ENCODE results near the gene NAALADL2. TPM values are rescaled to one million over a fixed set of nuclear protein-coding genes. Genes with fewer than 3 reads are reported as not detected.
A peak's percentile ranks its signal among the peaks of the same experiment; 100 is the strongest.

NAALADL2 gene
- polyA plus RNA-seq, 1 donor from 2014 or later, result 1.6 TPM

DNA sequence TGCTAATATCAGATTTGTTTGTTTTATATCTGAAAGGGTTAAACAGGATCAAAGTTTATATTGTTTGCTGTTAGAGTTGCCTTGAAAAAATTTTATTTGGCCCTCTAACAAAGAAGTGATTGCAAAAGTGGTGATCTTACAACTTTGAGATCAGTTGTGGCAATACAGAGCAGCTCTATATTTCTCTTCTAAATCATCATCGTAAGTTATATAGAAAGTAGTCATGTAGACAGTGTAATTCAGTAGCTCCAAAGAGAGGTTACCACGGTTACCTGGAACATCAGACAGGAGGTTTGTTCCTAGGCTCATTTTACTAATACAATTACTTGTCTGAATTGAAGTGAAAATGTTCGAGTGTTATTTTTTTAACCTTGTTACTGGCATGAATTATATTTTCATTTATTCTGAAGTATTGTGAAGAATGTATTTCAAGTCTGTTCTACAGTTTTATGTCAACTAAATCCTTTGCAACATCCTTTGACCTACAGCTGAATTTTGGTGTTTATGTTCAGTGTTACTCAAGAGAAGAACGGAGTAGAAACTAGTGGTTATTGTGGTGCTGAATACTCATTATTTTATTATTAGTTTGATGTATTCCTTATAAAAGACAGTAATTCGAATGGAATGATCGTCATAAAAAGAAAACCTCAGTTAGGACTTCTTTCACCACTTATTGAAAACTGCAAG, 214.2 kb downstream of the NAALADL2 start:
- H3K27ac ChIP-seq (ENCODE audit: low read length), result no peak overlapping the region
- peak overlapping the region; percentile 4 for H3K4me3 ChIP-seq (ENCODE audit: low read length)
- TF ChIP-seq POLR2AphosphoS5 (IDR thresholded peaks at IDR 0.05) (no peak), SMC3 (conservative IDR thresholded peaks at IDR 0.05; ENCODE audit: poor library complexity) (no peak), MXI1 (conservative IDR thresholded peaks at IDR 0.05; ENCODE audit: poor library complexity, severe bottlenecking) (no peak), EP300 (conservative IDR thresholded peaks at IDR 0.05; ENCODE audit: poor library complexity, severe bottlenecking) (peak; percentile 41), TAF1 (IDR thresholded peaks at IDR 0.05; ENCODE audit: low read depth) (no peak), RAD21 (conservative IDR thresholded peaks at IDR 0.05) (peak; percentile 18), EZH2 (IDR thresholded peaks at IDR 0.05; ENCODE audit: borderline replicate concordance, insufficient read depth, low read length, poor library complexity, severe bottlenecking) (no peak)
- TF ChIP-seq, protein P1, sequence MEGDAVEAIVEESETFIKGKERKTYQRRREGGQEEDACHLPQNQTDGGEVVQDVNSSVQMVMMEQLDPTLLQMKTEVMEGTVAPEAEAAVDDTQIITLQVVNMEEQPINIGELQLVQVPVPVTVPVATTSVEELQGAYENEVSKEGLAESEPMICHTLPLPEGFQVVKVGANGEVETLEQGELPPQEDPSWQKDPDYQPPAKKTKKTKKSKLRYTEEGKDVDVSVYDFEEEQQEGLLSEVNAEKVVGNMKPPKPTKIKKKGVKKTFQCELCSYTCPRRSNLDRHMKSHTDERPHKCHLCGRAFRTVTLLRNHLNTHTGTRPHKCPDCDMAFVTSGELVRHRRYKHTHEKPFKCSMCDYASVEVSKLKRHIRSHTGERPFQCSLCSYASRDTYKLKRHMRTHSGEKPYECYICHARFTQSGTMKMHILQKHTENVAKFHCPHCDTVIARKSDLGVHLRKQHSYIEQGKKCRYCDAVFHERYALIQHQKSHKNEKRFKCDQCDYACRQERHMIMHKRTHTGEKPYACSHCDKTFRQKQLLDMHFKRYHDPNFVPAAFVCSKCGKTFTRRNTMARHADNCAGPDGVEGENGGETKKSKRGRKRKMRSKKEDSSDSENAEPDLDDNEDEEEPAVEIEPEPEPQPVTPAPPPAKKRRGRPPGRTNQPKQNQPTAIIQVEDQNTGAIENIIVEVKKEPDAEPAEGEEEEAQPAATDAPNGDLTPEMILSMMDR (IDR thresholded peaks at IDR 0.05; ENCODE audit: poor library complexity, severe bottlenecking), result no peak
- TF ChIP-seq, protein P2, sequence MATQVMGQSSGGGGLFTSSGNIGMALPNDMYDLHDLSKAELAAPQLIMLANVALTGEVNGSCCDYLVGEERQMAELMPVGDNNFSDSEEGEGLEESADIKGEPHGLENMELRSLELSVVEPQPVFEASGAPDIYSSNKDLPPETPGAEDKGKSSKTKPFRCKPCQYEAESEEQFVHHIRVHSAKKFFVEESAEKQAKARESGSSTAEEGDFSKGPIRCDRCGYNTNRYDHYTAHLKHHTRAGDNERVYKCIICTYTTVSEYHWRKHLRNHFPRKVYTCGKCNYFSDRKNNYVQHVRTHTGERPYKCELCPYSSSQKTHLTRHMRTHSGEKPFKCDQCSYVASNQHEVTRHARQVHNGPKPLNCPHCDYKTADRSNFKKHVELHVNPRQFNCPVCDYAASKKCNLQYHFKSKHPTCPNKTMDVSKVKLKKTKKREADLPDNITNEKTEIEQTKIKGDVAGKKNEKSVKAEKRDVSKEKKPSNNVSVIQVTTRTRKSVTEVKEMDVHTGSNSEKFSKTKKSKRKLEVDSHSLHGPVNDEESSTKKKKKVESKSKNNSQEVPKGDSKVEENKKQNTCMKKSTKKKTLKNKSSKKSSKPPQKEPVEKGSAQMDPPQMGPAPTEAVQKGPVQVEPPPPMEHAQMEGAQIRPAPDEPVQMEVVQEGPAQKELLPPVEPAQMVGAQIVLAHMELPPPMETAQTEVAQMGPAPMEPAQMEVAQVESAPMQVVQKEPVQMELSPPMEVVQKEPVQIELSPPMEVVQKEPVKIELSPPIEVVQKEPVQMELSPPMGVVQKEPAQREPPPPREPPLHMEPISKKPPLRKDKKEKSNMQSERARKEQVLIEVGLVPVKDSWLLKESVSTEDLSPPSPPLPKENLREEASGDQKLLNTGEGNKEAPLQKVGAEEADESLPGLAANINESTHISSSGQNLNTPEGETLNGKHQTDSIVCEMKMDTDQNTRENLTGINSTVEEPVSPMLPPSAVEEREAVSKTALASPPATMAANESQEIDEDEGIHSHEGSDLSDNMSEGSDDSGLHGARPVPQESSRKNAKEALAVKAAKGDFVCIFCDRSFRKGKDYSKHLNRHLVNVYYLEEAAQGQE (IDR thresholded peaks at IDR 0.05; ENCODE audit: borderline replicate concordance), result no peak
- H2AFZ ChIP-seq (ENCODE audit: low read depth, low read length), result no peak overlapping the region
- no peaks in the 10 kb centered on the region for H3K9me3 ChIP-seq (ENCODE audit: low read length)
- no peaks in the 10 kb centered on the region for H3K79me2 ChIP-seq (replicated peaks; ENCODE audit: insufficient read depth, low read length)
- no peaks in the 10 kb centered on the region for H3F3A ChIP-seq (ENCODE audit: insufficient read depth, low read length, poor library complexity, severe bottlenecking)
- H3K36me3 ChIP-seq (ENCODE audit: insufficient read depth, low read length), result no peaks in the 10 kb centered on the region
- H3K27me3 ChIP-seq (ENCODE audit: insufficient read depth, low read depth, low read length), result no peaks in the 10 kb centered on the region
- no peaks in the 10 kb centered on the region for H4K20me1 ChIP-seq (ENCODE audit: insufficient read depth)
- no peak overlapping the region for H3K9ac ChIP-seq (ENCODE audit: low read length)
- no peaks in the 10 kb centered on the region for H3K9me2 ChIP-seq (ENCODE audit: insufficient read depth, low read length)
- peak overlapping the region; percentile 42 for H3K4me2 ChIP-seq (ENCODE audit: low read length)

DNA sequence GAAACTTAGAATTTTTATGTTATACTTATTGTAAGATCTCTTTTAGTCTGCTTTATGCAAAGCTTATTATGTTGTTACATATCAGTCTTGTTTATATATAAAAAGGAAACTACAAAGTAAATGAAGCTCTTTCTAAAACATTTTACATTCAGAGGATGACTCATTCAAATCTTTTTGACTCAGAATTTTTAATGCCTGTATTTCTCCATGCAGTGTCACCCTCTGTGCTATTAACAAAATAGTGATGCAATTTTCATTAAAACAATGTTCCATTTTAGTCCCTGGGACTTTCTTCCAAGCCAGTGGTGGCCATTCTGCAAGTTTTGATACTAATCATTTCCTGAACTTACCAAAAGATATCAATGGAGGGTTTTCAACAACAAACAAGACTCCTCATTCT, 216.1 kb downstream of the NAALADL2 start:
- H3K27me3 ChIP-seq (ENCODE audit: insufficient read depth, low read depth, low read length), result no peaks in the 10 kb centered on the region
- H3K79me2 ChIP-seq (replicated peaks; ENCODE audit: insufficient read depth, low read length), result no peaks in the 10 kb centered on the region
- no peaks in the 10 kb centered on the region for H4K20me1 ChIP-seq (ENCODE audit: insufficient read depth)
- H3F3A ChIP-seq (ENCODE audit: insufficient read depth, low read length, poor library complexity, severe bottlenecking), result no peaks in the 10 kb centered on the region
- TF ChIP-seq, protein P2 (IDR thresholded peaks at IDR 0.05; ENCODE audit: borderline replicate concordance), result no peak
- TF ChIP-seq, protein P1 (IDR thresholded peaks at IDR 0.05; ENCODE audit: poor library complexity, severe bottlenecking), result no peak
- no peak for TF ChIP-seq POLR2AphosphoS5 (IDR thresholded peaks at IDR 0.05)
- no peak for TF ChIP-seq EZH2 (IDR thresholded peaks at IDR 0.05; ENCODE audit: borderline replicate concordance, insufficient read depth, low read length, poor library complexity, severe bottlenecking)
- H3K36me3 ChIP-seq (ENCODE audit: insufficient read depth, low read length), result no peaks in the 10 kb centered on the region
- no peak overlapping the region for H3K4me3 ChIP-seq (ENCODE audit: low read length)
- no peak overlapping the region for H3K27ac ChIP-seq (ENCODE audit: low read length)
- H3K9me2 ChIP-seq (ENCODE audit: insufficient read depth, low read length), result no peaks in the 10 kb centered on the region
- no peaks in the 10 kb centered on the region for H3K9me3 ChIP-seq (ENCODE audit: low read length)
- no peak overlapping the region for H3K4me2 ChIP-seq (ENCODE audit: low read length)
- no peak overlapping the region for H3K9ac ChIP-seq (ENCODE audit: low read length)
- H2AFZ ChIP-seq (ENCODE audit: low read depth, low read length), result no peak overlapping the region
